Measurements from ENCODE around the gene CMPK1.
A peak's percentile ranks its signal among the peaks of the same experiment; 100 is the strongest.

The CMPK1 gene

GRCh38 chr1:47396671-47397196 lies 63.1 kb downstream of the CMPK1 start:
- no peak for DNase-seq

GRCh38 chr1:47399138-47399845 lies 65.7 kb downstream of the CMPK1 start:
- DNase-seq, result no peak

DNA sequence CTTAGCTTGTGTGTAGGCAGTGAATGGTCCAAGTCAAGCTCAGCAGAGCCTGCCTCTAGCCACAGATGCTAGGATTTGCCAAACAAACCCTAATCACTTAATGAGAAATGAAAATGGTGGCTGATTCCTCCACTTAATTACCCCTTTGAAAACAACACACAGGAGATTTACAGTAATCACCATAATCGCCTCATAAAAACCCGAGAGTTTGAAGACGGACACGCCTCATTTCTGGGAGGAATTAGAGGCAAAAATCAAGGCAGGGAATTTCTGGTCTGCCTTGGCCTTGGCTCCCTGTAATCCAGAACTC lies 66.2 kb downstream of the CMPK1 start:
- no peak for DNase-seq

DNA sequence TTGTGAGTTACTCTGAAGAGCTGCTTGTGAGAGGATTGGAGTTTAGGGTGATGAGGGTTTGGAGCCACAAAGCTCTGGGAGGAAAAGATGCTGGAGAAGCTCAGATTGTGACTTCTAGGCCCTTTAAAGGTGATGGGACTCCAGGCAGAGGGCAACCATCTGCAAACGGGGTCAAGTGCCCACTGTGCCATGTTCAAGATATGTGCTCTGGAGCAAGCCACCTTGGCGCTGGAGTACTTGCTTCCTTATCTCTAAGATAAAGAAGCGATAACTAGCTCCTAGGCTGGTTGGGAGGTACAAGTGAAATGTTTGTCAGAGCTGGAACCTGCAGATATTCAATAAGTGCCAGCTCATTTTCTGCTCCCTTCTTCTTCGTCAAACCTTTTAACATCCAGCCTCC lies 68.2 kb downstream of the CMPK1 start:
- DNase-seq, result no peak

- DNase-seq, result no peak
Measured at GRCh38 chr1:47402591-47402990, 69.0 kb downstream of the CMPK1 start.

- DNase-seq, result no peak
Measured at GRCh38 chr1:47403321-47403910, 69.8 kb downstream of the CMPK1 start.

- DNase-seq, result peak; percentile 18 to 34
Measured at GRCh38 chr1:47405697-47406096, 72.1 kb downstream of the CMPK1 start.

DNA sequence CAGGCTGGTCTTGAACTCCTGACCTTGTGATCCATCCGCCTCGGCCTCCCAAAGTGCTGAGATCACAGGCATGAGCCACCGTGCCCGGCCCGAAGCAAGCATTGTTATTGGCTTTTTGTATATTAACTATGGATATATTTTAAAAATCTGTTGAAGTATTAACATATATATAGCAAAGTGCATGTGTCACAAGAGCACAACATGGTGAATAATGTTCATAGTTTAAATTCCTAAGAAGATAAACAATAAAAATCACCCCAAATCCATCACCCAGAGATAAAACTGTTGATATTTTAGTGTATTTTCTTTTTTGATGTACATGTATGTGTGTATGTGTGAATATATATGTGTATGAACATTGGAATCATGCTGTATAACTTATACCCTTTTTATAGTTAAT lies 73.4 kb downstream of the CMPK1 start:
- no peak for DNase-seq

- no peak for DNase-seq
Measured at GRCh38 chr1:47407481-47407880, 73.9 kb downstream of the CMPK1 start.

DNA sequence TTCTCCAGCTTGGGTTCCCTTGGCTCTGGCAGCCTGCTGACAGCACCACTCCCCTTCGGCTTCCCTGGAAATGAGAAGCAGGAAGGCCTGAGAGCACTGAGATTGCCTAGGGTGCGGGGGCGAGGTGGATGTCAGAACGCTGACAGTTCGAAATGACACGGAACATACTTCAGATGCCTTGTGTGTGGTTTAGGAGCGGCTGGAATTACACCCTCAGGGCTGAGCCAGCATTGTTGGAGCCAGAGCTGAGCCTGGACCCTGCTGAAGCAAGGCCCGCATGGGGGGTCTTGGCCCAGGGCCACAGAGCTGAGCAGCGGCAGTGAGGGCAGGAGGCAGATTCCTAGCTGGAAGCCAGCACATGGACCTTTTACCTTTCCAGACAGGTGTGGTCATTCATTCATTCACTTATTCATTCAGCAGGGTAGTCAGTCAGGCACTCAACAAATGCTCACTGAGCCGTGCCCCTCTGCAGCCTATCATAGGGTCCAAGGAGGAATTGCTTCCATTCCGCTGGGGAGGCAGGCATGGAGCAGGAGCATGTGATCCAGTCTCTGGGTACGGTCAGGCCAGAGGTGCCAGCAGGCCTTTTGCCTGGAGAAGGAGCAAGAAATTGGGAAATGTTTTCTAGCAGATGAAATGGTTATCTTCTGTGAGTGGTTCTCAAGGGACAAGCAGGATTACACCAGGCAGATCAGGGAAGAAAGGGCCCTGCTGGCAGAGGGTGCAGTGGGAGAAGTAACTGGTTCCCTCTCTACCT lies 75.9 kb downstream of the CMPK1 start:
- peak in 1 of 2 donors; percentile 20 for DNase-seq

DNA sequence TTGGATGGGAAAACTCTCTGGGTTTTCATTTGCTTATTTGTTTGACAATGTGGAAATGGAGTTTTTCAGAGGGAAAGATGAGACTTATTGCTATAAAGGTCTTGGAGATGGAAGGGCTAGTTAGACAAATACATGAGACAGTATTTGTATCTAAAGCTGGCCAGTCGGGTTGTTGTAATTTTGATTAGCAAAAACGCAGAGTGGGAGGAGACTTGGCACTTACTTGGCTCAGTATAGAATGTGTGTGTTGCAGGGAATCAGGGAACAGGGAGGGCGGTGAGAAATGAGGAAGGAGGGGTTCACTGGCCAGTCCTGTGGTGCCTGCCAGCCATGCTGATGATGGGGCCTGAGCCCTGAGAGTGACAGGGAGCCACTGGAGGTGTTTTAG lies 76.5 kb downstream of the CMPK1 start:
- DNase-seq, result peak in 1 of 2 donors; percentile 43

DNA sequence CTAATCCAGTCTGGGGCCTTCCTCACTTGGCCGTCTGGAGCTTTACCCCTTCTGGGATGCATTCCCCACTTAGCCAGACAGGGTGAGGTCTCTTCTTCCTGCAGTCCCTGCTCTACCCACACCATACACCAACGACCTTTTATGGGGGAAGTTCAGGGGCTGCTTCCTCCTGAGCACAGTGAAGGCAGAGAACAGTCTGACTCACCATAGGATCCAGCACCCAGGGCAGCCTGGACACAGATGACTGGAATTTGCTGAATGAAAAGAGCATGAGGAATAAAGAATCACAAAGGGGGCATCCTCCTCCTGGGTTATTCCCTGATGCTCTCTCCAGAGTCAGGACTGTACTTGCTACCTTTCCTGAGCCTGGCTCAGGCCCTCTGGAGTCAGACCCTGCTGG lies 77.8 kb downstream of the CMPK1 start:
- peak; percentile 52 to 68 for DNase-seq

DNA sequence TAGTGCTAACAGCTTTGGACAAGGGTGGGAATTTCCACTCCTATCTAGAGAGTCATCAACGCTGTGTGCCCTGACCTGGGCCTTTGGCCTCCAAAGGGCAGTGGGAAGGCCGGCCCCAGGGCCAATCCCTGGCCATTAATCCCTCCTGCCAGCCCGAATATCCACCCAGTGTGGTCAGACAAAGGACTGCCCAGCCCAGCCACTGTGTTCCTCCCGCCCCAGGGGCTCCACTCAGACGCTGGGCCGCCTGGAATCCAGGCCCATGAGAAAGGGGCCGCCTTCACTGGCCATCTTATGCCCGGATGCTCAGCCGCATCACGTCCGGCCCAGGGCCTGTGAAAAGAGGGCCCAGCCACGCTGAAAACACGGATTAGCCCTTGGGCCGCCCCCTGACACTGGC lies 78.8 kb downstream of the CMPK1 start:
- DNase-seq, result no peak

DNA sequence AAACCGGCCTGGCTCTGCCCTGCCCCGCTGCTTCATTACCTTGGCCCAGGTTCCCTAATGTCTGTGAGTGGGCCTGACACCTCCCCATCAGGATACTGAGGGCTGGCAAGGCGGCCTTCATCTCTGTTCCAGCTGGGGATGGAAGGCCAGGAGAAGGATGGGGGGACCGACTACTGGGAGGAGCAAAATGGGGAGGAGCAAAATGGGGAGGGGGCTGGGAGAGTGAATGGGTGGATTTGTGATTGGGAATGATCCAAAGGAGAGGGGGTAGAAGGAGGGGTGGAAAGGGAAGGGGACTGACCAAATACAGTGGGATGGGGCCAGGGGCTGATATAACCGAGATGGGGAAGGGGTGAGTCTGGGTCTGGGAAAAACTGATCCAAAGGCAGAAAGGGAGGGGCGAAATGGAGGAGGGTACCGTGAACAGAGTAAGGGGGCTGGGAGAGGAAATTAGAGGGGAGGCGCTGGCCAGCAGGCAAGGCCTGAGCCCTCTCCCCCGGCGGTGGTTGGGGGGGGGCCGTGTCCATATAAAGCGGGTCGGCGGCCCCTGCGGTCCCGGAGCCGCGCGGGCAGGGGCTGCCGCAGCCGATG lies 82.2 kb downstream of the CMPK1 start, which contains the start of gene FOXE3:
Gene FOXE3 (plus strand): TSS at position 558 of the 591 bp plus-strand sequence. CDS start 31 bp downstream, at position 589.
- no peak for DNase-seq

DNA sequence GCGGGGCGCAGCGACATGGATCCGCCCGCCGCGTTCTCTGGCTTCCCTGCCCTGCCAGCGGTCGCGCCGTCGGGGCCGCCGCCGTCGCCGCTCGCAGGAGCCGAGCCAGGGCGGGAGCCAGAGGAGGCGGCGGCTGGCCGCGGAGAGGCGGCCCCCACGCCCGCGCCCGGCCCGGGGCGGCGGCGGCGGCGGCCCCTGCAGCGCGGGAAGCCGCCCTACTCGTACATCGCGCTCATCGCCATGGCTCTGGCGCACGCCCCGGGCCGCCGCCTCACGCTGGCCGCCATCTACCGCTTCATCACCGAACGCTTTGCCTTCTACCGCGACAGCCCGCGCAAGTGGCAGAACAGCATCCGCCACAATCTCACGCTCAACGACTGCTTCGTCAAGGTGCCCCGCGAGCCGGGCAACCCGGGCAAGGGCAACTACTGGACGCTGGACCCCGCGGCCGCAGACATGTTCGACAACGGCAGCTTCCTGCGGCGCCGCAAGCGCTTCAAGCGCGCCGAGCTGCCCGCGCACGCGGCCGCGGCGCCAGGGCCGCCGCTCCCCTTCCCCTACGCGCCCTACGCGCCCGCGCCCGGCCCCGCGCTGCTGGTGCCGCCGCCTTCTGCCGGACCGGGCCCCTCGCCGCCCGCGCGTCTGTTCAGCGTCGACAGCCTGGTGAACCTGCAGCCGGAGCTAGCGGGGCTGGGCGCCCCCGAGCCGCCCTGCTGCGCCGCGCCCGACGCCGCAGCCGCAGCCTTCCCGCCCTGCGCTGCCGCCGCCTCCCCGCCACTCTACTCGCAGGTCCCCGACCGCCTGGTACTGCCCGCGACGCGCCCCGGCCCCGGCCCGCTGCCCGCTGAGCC lies 83.0 kb downstream of the CMPK1 start:
- DNase-seq, result no peak

DNA sequence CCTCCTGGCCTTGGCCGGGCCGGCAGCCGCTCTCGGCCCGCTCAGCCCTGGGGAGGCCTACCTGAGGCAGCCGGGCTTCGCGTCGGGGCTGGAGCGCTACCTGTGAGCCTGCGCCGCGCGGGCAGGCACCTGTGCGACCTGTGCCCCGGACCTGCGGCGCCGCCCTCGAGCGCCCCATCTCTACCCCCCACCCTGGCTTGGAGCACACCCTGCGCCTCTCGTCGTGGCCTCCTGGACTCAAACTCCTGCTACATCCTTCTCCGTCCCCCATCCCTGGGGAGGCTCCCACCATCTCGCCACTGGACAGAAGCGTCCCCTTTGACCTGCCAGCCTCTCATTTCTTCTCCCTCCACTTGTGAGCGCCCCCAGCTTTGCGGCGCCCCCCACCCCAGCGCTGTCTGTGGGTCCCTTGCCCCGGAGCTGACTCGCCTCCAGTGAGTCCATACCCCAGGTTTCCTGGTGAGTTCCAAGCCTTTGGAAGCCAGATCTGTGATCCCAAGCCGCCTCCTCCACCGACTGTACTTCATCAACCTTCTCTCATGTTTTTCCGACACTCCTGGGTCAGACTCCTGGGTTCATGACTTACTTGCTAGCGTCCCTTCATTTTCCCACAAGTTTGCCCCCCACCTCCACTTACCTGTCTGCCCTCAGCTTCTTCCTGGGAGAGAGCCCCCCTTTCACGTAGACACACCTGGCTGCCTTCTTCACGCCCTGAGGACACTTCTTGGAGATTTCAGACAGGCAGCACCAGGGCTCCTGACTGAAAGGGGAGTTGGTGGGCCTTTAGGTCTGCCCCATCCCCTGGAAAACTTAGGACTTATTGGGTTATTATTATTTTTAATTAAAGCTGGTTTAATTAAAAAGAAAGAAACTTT lies 83.8 kb downstream of the CMPK1 start:
- no peak for DNase-seq

- no peak for DNase-seq
Measured at GRCh38 chr1:47418122-47418521, 84.5 kb downstream of the CMPK1 start.

DNA sequence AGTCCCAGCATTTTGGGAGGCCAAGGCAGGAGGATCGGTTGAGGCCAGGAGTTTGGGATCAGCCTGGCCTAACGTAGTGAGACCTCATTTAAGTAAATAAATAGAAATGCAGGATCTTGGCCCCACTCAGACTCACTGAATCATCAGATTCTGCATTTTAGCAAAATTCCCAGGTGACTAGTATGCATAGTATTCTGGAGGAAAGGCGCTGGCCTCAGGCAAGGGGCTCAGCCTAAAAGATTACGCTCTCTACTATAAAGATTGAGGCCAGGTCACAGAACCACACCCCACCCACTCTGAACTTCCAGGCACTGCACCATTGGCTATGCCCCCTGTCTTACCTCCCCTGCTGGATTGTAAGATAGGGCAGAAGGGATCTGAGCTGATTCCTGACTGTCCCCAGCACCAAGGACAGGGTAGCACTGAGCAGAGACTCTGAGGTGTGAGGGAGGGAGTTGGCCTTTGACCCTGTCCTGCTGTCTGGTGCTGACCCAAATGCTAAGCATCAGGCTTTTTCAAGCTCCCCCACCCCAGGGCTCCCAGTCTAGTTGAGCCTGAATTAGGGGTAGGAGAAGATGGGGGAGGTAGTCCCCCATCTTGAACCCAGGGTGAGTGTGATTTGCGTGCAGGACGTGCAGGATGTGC lies 85.2 kb downstream of the CMPK1 start:
- no peak for DNase-seq

DNA sequence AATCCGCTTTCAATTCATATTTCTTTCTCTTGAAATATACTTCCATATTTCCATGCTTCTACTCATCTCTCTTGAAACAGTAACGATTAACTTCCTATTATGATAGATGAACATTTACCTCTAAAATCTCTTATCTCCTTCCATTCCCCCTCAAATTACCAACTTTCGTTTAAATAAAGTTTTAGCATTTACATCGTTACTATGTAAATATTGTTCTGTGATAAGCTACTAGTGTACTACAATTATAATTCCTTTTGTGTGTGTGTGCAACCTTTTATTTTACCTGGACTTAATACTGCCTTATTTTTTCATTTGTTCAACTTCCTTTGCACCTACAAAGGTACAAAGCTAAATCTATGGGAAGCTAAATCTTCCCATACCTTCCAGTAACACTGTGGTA lies 87.0 kb downstream of the CMPK1 start:
- no peak for DNase-seq

- DNase-seq, result no peak
Measured at GRCh38 chr1:47423872-47424271, 90.3 kb downstream of the CMPK1 start.

Measured in inflammatory macrophage (primary cell).